ENCODE results near the gene BAHCC1.

BAHCC1 gene

GRCh38 chr17:81366648-81367047 lies 28.6 kb upstream of the BAHCC1 start:
- Histone ChIP-seq H4K8ac (ENCODE audit: low read depth, low read length) (no peak overlapping the region), H3K79me2 (ENCODE audit: control insufficient read depth, insufficient read depth, low read length, poor library complexity) (no peaks in the 10 kb centered on the region), H3K23ac (ENCODE audit: low read length) (no peak overlapping the region), H3K14ac (ENCODE audit: low read length) (no peak overlapping the region), H2BK12ac (ENCODE audit: low read length) (no peak overlapping the region), H3K4me2 (ENCODE audit: low read length) (no peak overlapping the region), H3K18ac (ENCODE audit: low read length) (no peak overlapping the region), H4K91ac (ENCODE audit: low read depth, low read length) (no peak overlapping the region), H3K9ac (ENCODE audit: low read length) (no peak overlapping the region), H3K4me1 (ENCODE audit: control insufficient read depth in 1 of 2, insufficient read depth in 2 of 2, low read length in 2 of 2) (no peaks in the 10 kb centered on the region), H2AK5ac (ENCODE audit: low read length) (no peak overlapping the region), H2BK5ac (ENCODE audit: low read depth, low read length, poor library complexity) (no peak overlapping the region), H3K27ac (ENCODE audit: low read depth, low read length) (no peak overlapping the region), H3K4me3 (ENCODE audit: low read depth, low read length) (no peak overlapping the region), H3K27me3 (ENCODE audit: insufficient read depth, low read length) (no peaks in the 10 kb centered on the region), H3K4ac (ENCODE audit: low read depth, low read length) (no peak overlapping the region), H2AFZ (ENCODE audit: insufficient read depth, low read length, poor library complexity) (no peak overlapping the region), H3K79me1 (ENCODE audit: low read length) (no peaks in the 10 kb centered on the region), H2BK120ac (ENCODE audit: insufficient read depth, low read length, poor library complexity) (no peak overlapping the region), H3K36me3 (ENCODE audit: control insufficient read depth in 1 of 2, insufficient read depth in 2 of 2, low read length in 2 of 2) (no peaks in the 10 kb centered on the region), H4K12ac (ENCODE audit: low read depth, low read length) (no peak overlapping the region), H3K9me3 (ENCODE audit: insufficient read depth, low read depth, low read length) (peaks cover 2% of the 10 kb centered on the region)
- WGBS (ENCODE audit: extremely low coverage, insufficient coverage, insufficient read length) = no CpG with 5 or more reads among the region's 11 CpGs
- no peak for DNase-seq

DNA sequence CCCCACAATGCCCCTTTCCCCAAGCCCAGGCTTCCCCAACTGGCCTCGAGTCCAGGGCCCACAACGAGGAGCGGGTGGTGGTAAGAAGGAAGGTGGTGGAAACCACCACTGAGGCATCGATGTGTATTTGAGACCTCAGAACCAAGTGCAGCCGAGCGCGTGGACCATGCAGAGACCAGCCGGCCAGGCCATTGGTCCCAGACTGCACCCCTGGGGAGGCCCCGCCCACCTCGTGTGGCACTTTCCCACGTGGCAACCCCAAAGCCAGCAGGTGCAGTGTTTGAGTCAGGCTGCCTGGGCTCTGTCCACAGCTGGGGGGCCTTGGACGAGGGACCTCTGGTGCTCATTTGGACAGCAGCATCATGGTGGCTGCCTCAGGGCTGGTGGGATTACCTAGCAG lies 28.1 kb upstream of the BAHCC1 start:
- Histone ChIP-seq H3K27me3 (ENCODE audit: insufficient read depth, low read length) (no peaks in the 10 kb centered on the region), H3K14ac (ENCODE audit: low read length) (no peak overlapping the region), H3K18ac (ENCODE audit: low read length) (no peak overlapping the region), H3K9ac (ENCODE audit: low read length) (no peak overlapping the region), H3K79me2 (ENCODE audit: control insufficient read depth, insufficient read depth, low read length, poor library complexity) (no peaks in the 10 kb centered on the region), H2AFZ (ENCODE audit: insufficient read depth, low read length, poor library complexity) (no peak overlapping the region), H3K4ac (ENCODE audit: low read depth, low read length) (no peak overlapping the region), H2BK120ac (ENCODE audit: insufficient read depth, low read length, poor library complexity) (no peak overlapping the region), H4K8ac (ENCODE audit: low read depth, low read length) (no peak overlapping the region), H3K4me3 (ENCODE audit: low read depth, low read length) (no peak overlapping the region), H3K27ac (ENCODE audit: low read depth, low read length) (no peak overlapping the region), H3K79me1 (ENCODE audit: low read length) (no peaks in the 10 kb centered on the region), H2BK5ac (ENCODE audit: low read depth, low read length, poor library complexity) (no peak overlapping the region), H2BK12ac (ENCODE audit: low read length) (no peak overlapping the region), H3K36me3 (ENCODE audit: control insufficient read depth in 1 of 2, insufficient read depth in 2 of 2, low read length in 2 of 2) (no peaks in the 10 kb centered on the region), H2AK5ac (ENCODE audit: low read length) (no peak overlapping the region), H3K4me2 (ENCODE audit: low read length) (no peak overlapping the region), H4K91ac (ENCODE audit: low read depth, low read length) (no peak overlapping the region), H3K9me3 (ENCODE audit: insufficient read depth, low read depth, low read length) (peaks cover 2% of the 10 kb centered on the region), H4K12ac (ENCODE audit: low read depth, low read length) (no peak overlapping the region), H3K23ac (ENCODE audit: low read length) (no peak overlapping the region), H3K4me1 (ENCODE audit: control insufficient read depth in 1 of 2, insufficient read depth in 2 of 2, low read length in 2 of 2) (no peaks in the 10 kb centered on the region)
- no peak for DNase-seq
- WGBS (ENCODE audit: extremely low coverage, insufficient coverage, insufficient read length) = no CpG with 5 or more reads among the region's 12 CpGs

DNA sequence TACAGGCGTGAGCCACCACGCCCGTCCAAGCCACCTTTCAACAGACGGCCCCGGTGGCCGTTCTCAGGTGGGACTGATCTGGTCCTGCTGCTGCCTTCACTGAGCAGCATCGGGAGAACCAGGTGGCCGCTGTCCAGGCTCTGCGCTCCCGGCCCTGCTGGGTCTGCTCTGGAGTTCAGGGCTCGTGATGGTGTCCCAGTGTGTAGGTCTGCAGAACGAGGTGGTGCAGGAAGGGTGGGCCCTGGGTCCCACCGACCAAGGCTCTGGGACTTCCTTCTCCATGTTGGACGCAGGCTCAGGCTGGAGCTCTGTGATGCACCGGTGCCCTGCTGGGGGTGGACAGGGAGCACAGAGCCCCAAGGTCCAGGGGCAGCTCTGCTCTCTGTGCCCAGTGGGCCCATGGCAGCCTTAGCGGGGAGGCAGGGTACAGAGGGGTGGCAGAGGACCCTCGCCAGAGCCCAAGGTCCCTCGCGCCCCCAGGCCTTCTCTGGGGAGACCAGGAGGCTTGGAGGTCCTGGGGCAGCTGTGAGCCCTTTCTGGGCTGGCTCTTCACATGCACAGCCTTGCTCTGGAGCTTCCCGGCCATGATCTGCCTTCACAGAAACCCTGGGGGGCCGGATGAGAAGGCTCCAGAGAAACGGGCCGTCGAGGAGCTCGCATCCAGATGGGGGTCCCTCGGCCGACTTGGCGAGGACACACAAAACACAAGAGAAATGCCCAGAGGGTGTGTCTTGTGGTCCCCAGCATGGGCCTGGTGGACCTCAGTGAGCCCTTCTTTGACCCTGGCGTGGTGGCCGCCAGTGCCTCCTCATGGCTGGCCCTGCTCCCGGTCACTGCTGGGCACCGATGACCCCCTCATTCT lies 26.9 kb upstream of the BAHCC1 start:
- no peak overlapping the region for H3K18ac ChIP-seq (ENCODE audit: low read length)
- H3K14ac ChIP-seq (ENCODE audit: low read length) = no peak overlapping the region
- no peak overlapping the region for H4K91ac ChIP-seq (ENCODE audit: low read depth, low read length)
- no peaks in the 10 kb centered on the region for H3K79me1 ChIP-seq (ENCODE audit: low read length)
- no peak overlapping the region for H4K12ac ChIP-seq (ENCODE audit: low read depth, low read length)
- no peaks in the 10 kb centered on the region for H3K36me3 ChIP-seq (ENCODE audit: control insufficient read depth in 1 of 2, insufficient read depth in 2 of 2, low read length in 2 of 2)
- H3K4ac ChIP-seq (ENCODE audit: low read depth, low read length) = no peak overlapping the region
- WGBS (ENCODE audit: extremely low coverage, insufficient coverage, insufficient read length) = no CpG with 5 or more reads among the region's 32 CpGs
- no peak overlapping the region for H2BK12ac ChIP-seq (ENCODE audit: low read length)
- H3K4me3 ChIP-seq (ENCODE audit: low read depth, low read length) = no peak overlapping the region
- no peak overlapping the region for H2BK120ac ChIP-seq (ENCODE audit: insufficient read depth, low read length, poor library complexity)
- no peaks in the 10 kb centered on the region for H3K4me1 ChIP-seq (ENCODE audit: control insufficient read depth in 1 of 2, insufficient read depth in 2 of 2, low read length in 2 of 2)
- H3K23ac ChIP-seq (ENCODE audit: low read length) = no peak overlapping the region
- no peak overlapping the region for H4K8ac ChIP-seq (ENCODE audit: low read depth, low read length)
- H3K79me2 ChIP-seq (ENCODE audit: control insufficient read depth, insufficient read depth, low read length, poor library complexity) = no peaks in the 10 kb centered on the region
- H3K27me3 ChIP-seq (ENCODE audit: insufficient read depth, low read length) = no peaks in the 10 kb centered on the region
- H2AK5ac ChIP-seq (ENCODE audit: low read length) = no peak overlapping the region
- H2BK5ac ChIP-seq (ENCODE audit: low read depth, low read length, poor library complexity) = no peak overlapping the region
- no peak overlapping the region for H3K27ac ChIP-seq (ENCODE audit: low read depth, low read length)
- peaks cover 3% of the 10 kb centered on the region for H3K9me3 ChIP-seq (ENCODE audit: insufficient read depth, low read depth, low read length)
- no peak overlapping the region for H3K4me2 ChIP-seq (ENCODE audit: low read length)
- no peak overlapping the region for H2AFZ ChIP-seq (ENCODE audit: insufficient read depth, low read length, poor library complexity)
- no peak for DNase-seq
- H3K9ac ChIP-seq (ENCODE audit: low read length) = no peak overlapping the region

DNA sequence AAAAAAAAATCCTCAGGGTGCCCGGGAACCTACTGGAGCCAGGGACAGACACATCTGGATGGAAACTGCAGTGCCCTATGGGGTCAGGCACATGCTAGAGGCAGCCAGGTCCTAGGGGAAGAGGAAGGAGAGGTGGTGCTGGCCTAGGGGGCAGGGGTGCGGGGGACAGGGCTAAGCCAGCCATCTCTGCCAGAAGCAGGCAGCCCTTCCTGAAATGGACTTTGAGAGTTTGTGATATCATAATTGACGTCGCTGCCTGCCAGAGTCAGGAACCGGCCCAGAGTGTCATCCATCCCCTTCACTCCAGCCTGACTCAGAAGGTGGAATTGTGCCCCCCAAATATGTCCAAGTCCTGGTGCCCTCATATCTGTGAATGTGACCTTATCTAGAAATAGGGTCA lies 25.0 kb upstream of the BAHCC1 start:
- H3K23ac ChIP-seq (ENCODE audit: low read length) = no peak overlapping the region
- no peaks in the 10 kb centered on the region for H3K36me3 ChIP-seq (ENCODE audit: control insufficient read depth in 1 of 2, insufficient read depth in 2 of 2, low read length in 2 of 2)
- no peak overlapping the region for H3K9ac ChIP-seq (ENCODE audit: low read length)
- H2BK5ac ChIP-seq (ENCODE audit: low read depth, low read length, poor library complexity) = no peak overlapping the region
- no peak overlapping the region for H2AFZ ChIP-seq (ENCODE audit: insufficient read depth, low read length, poor library complexity)
- H4K12ac ChIP-seq (ENCODE audit: low read depth, low read length) = no peak overlapping the region
- DNase-seq = no peak
- no peak overlapping the region for H4K91ac ChIP-seq (ENCODE audit: low read depth, low read length)
- no peak overlapping the region for H3K27ac ChIP-seq (ENCODE audit: low read depth, low read length)
- H3K79me1 ChIP-seq (ENCODE audit: low read length) = no peaks in the 10 kb centered on the region
- no peak overlapping the region for H2BK120ac ChIP-seq (ENCODE audit: insufficient read depth, low read length, poor library complexity)
- H3K9me3 ChIP-seq (ENCODE audit: insufficient read depth, low read depth, low read length) = peaks cover 3% of the 10 kb centered on the region
- no peaks in the 10 kb centered on the region for H3K27me3 ChIP-seq (ENCODE audit: insufficient read depth, low read length)
- H3K14ac ChIP-seq (ENCODE audit: low read length) = no peak overlapping the region
- H3K79me2 ChIP-seq (ENCODE audit: control insufficient read depth, insufficient read depth, low read length, poor library complexity) = no peaks in the 10 kb centered on the region
- H3K4me3 ChIP-seq (ENCODE audit: low read depth, low read length) = no peak overlapping the region
- H2AK5ac ChIP-seq (ENCODE audit: low read length) = no peak overlapping the region
- H2BK12ac ChIP-seq (ENCODE audit: low read length) = no peak overlapping the region
- H3K18ac ChIP-seq (ENCODE audit: low read length) = no peak overlapping the region
- H3K4me1 ChIP-seq (ENCODE audit: control insufficient read depth in 1 of 2, insufficient read depth in 2 of 2, low read length in 2 of 2) = no peaks in the 10 kb centered on the region
- no CpG with 5 or more reads among the region's 5 CpGs for whole genome bisulfite sequencing (ENCODE audit: extremely low coverage, insufficient coverage, insufficient read length)
- no peak overlapping the region for H4K8ac ChIP-seq (ENCODE audit: low read depth, low read length)
- no peak overlapping the region for H3K4me2 ChIP-seq (ENCODE audit: low read length)
- no peak overlapping the region for H3K4ac ChIP-seq (ENCODE audit: low read depth, low read length)

Measured in trophoblast cell (in vitro differentiated cells and primary cell).